Hair follicular keratinocyte (primary cell): ENCODE data around the gene OR6B2. TPM values are rescaled to one million over a fixed set of nuclear protein-coding genes. Genes with fewer than 3 reads are reported as not detected.

ENCODE experiments used
- total RNA-seq: library from RNA; depleted of rRNA; stranded (reverse); fragments of >200 nt; gene quantifications from 2 replicates; pipeline ENCODE4 v1.2.3, GENCODE V29; 2015

The OR6B2 gene
- not detected in 2 replicates for total RNA-seq

GRCh38 chr2:240030379-240031094, at the start of gene OR6B2:
TSS of gene OR6B2 (minus strand) at chr2:240030429. CDS start at chr2:240030429, 0 bp downstream.

GRCh38 chr2:240053173-240054155, 23.2 kb upstream of the OR6B2 start, which contains the start of gene OR6B3:
TSS of gene OR6B3 (minus strand) at chr2:240053521.

Other genes starting within 250 kb of the OR6B2 start
- 147 and 160 TPM in 2 replicates for gene NDUFA10, start 5.1 kb downstream of the OR6B2 start, total RNA-seq
- gene OR6B3, start 23.1 kb upstream of the OR6B2 start, total RNA-seq, result not detected in 2 replicates
- 193 and 292 TPM in 2 replicates for gene COPS9, start 105.9 kb upstream of the OR6B2 start, total RNA-seq
- gene OTOS, start 110.2 kb upstream of the OR6B2 start, total RNA-seq, result not detected in 2 replicates